Aorta (tissue), 5 donors: ENCODE measurements around the gene DOK1. TPM values are rescaled to one million over a fixed set of nuclear protein-coding genes. Genes with fewer than 3 reads are reported as not detected.

Experiments
- ATAC-seq: fragments of 200-7000 bp; cut with Tn5 transposase; one replicate; pipeline ENCODE4 v1.9.1; 2022; ENCODE audit warnings: moderate library complexity; ENCODE audit not compliant: low FRiP score
- DNase-seq, 2 donors: peaks; one replicate each; pipeline ENCODE4 v3.0.0-alpha.2; 2020
- H3K27ac ChIP-seq, 2 donors: one replicate each; pipeline ENCODE4 v1.5.1; 2013; ENCODE audit warnings: low read length in 2 of 2, mild to moderate bottlenecking in 2 of 2, moderate library complexity in 2 of 2, control low read depth in 1 of 2, inconsistent platforms in 1 of 2, low read depth in 1 of 2
- H3K27me3 ChIP-seq, 2 donors: one replicate each; pipeline ENCODE4 v1.6.1; 2013; ENCODE audit warnings: control low read depth in 1 of 2, low read length in 1 of 2, mild to moderate bottlenecking in 1 of 2, moderate library complexity in 1 of 2; ENCODE audit not compliant: insufficient read depth in 2 of 2, control insufficient read depth in 1 of 2
- H3K36me3 ChIP-seq, 2 donors: one replicate each; pipeline ENCODE4 v1.6.1; 2013; ENCODE audit warnings: control low read depth in 1 of 2, low read length in 1 of 2, mild to moderate bottlenecking in 1 of 2; ENCODE audit not compliant: insufficient read depth in 2 of 2, control insufficient read depth in 1 of 2
- H3K4me1 ChIP-seq, 2 donors: one replicate each; pipeline ENCODE4 v1.6.1; 2013; ENCODE audit warnings: low read length in 2 of 2, control low read depth in 1 of 2, mild to moderate bottlenecking in 1 of 2, moderate library complexity in 1 of 2; ENCODE audit not compliant: insufficient read depth in 2 of 2, control insufficient read depth in 1 of 2
- H3K4me3 ChIP-seq, 2 donors: one replicate each; pipeline ENCODE4 v1.5.1; 2013; ENCODE audit warnings: low read length in 2 of 2, control low read depth in 1 of 2, mild to moderate bottlenecking in 1 of 2
- H3K9me3 ChIP-seq: one replicate; pipeline ENCODE4 v1.6.1; 2013; ENCODE audit warnings: mild to moderate bottlenecking, low read length; ENCODE audit not compliant: control insufficient read depth
- WGBS, 2 donors: extraction: QIAGEN DNeasy Blood & Tissue Kit; methylation state at CpG; one replicate each; pipeline ENCODE4 v1.1.7; 2013; 5-methylcytosine and 5-hydroxymethylcytosine counted together
- intact Hi-C, 2 donors: fragments of 100-400 bp; cut with DNase I; formaldehyde crosslinking; loops; one replicate each; pipeline versions ENCODE4 v1.14.2 to v1.15.0; 2022
- polyA plus RNA-seq, 2 donors: library from polyadenylated mRNA; stranded (reverse); fragments of 200-250 nt; gene quantifications; one replicate each; pipeline ENCODE4 v1.2.3, GENCODE V29; 2013
- total RNA-seq, 2 donors: library from RNA; stranded (reverse); fragmentation: NEBNext Ultra II Directional; extraction: Animal tissue kit (Norgen Biotek cat#: 25700); gene quantifications; one replicate each; pipeline ENCODE4 v1.2.1, GENCODE V29; 2021
- donor health status: healthy with polysubstance abuse.
- donor health status: Bipolar disorder and iron deficiency.
- donor health status: DM: no; HTN: no; CAD: no.
- donor health status: DM: no; HTN: no; CAD: no.
- donor health status: DM: yes; HTN: yes; CAD: no.

The DOK1 gene
- total and polyA plus RNA-seq, 4 donors = 14.9 to 19.6 (median 17.3) TPM

GRCh38 chr2:74524005-74524404 lies 30.5 kb upstream of the DOK1 start:
- no peak for ATAC-seq
- H3K27ac ChIP-seq = no peak overlapping the region
- intact Hi-C loops = no loop called here
- H3K36me3 ChIP-seq = peaks cover 0 to 5% of the 10 kb centered on the region in 2 donors
- H3K27me3 ChIP-seq = peaks cover 0 to 3% of the 10 kb centered on the region in 2 donors
- H3K4me1 ChIP-seq = no peaks in the 10 kb centered on the region
- H3K4me3 ChIP-seq = no peak overlapping the region
- WGBS, 2 donors = 82 to 84% methylated on average over 9 of the region's 9 CpGs
- no peaks in the 10 kb centered on the region for H3K9me3 ChIP-seq
- peak in 1 of 2 donors; percentile 37 for DNase-seq

DNA sequence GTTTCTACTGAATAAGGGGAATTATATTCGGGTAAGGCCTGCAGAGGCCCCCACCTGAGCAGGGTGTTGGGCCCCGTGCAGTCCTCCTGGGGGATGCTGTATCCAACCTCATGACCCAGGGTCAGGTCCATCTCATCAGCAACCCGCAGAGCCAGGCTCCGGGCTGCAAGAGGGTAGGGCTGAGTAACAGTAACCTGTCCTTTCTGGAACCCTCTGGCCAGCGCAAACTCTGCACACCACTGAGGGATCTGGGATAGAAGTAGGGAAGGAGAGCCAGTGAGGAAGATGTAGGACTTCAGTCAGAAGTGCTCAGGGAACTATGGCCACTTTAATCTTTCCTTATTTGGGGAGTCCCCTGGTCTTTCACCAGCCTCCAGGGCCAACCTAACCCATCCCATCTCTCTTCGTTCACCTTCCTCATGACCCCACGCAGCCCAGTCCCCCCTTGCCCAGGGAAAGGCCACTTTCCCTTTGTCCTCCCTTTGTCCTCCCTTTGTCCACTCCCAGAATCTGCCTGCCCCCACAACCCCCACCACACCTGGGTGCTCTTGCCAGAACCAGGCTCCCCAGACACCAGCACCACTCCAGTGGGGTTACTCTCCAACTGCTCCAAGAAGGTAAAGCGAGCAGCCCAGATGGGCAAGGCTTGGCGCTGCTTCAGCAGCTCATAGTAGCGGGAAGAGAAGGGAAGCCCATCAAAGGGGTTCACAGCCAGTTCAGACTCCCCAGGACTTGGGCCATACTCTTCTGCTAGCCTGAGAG lies 29.4 kb upstream of the DOK1 start:
- H3K36me3 ChIP-seq = peaks cover 0 to 5% of the 10 kb centered on the region in 2 donors
- ATAC-seq = no peak
- H3K4me1 ChIP-seq = no peaks in the 10 kb centered on the region
- WGBS, 2 donors = 90% methylated on average over 10 of the region's 10 CpGs
- intact Hi-C loops = loop anchor here in 1 of 2 donors (5.0 kb wide), 1 partner anchor 57 kb away; no protein-coding TSS in a partner anchor
- no peak for DNase-seq
- no peaks in the 10 kb centered on the region for H3K27me3 ChIP-seq
- H3K4me3 ChIP-seq = no peak overlapping the region
- H3K27ac ChIP-seq = no peak overlapping the region
- H3K9me3 ChIP-seq = no peaks in the 10 kb centered on the region

- H3K27ac ChIP-seq = no peak within 1 kb of the TSS
- intact Hi-C loops = loop anchor here in 1 of 2 donors (5.0 kb wide), 1 partner anchor 56 kb away; no protein-coding TSS in a partner anchor
- DNase-seq (no peak), ATAC-seq (no peak)
- H3K4me1 ChIP-seq = no peaks in the 10 kb centered on the region
- H3K9me3 ChIP-seq = no peaks in the 10 kb centered on the region
- H3K4me3 ChIP-seq = no peak within 1 kb of the TSS
- WGBS, 2 donors = 87 to 88% methylated on average over 11 of the region's 11 CpGs
- no peaks in the 10 kb centered on the region for H3K27me3 ChIP-seq
- H3K36me3 ChIP-seq = peaks cover 0 to 5% of the 10 kb centered on the region in 2 donors
Observed at GRCh38 chr2:74525717-74526648, 28.5 kb upstream of the DOK1 start, which contains the start of gene DQX1. Gene DQX1 (minus strand): TSS chr2:74526231. CDS start chr2:74525729, 502 bp downstream.

- 97% methylated on average over 11 of the region's 11 CpGs for WGBS, 2 donors
- no peak for ATAC-seq
- DNase-seq = no peak
- Histone ChIP-seq H3K9me3 (no peaks in the 10 kb centered on the region), H3K27ac (no peak overlapping the region), H3K27me3 (no peaks in the 10 kb centered on the region), H3K4me3 (no peak overlapping the region), H3K36me3 (peaks cover 0 to 5% of the 10 kb centered on the region in 2 donors), H3K4me1 (no peaks in the 10 kb centered on the region)
- intact Hi-C loops = loop anchor here in 1 of 2 donors (5.0 kb wide), 1 partner anchor 56 kb away; no protein-coding TSS in a partner anchor
Observed at GRCh38 chr2:74526649-74527230, 27.8 kb upstream of the DOK1 start.

- 94 to 98% methylated on average over 9 of the region's 9 CpGs for WGBS, 2 donors
- DNase-seq (no peak), ATAC-seq (no peak)
- Histone ChIP-seq H3K27me3 (no peaks in the 10 kb centered on the region), H3K36me3 (peaks cover 0 to 5% of the 10 kb centered on the region in 2 donors), H3K4me3 (no peak overlapping the region), H3K4me1 (no peaks in the 10 kb centered on the region), H3K9me3 (no peaks in the 10 kb centered on the region), H3K27ac (no peak overlapping the region)
- intact Hi-C loops = loop anchor here in 1 of 2 donors (2.0 to 5.0 kb wide), 2 partner anchors 21 to 55 kb away; partner anchors contain the start of gene PCGF1
Observed at GRCh38 chr2:74527741-74528140, 26.8 kb upstream of the DOK1 start.

DNA sequence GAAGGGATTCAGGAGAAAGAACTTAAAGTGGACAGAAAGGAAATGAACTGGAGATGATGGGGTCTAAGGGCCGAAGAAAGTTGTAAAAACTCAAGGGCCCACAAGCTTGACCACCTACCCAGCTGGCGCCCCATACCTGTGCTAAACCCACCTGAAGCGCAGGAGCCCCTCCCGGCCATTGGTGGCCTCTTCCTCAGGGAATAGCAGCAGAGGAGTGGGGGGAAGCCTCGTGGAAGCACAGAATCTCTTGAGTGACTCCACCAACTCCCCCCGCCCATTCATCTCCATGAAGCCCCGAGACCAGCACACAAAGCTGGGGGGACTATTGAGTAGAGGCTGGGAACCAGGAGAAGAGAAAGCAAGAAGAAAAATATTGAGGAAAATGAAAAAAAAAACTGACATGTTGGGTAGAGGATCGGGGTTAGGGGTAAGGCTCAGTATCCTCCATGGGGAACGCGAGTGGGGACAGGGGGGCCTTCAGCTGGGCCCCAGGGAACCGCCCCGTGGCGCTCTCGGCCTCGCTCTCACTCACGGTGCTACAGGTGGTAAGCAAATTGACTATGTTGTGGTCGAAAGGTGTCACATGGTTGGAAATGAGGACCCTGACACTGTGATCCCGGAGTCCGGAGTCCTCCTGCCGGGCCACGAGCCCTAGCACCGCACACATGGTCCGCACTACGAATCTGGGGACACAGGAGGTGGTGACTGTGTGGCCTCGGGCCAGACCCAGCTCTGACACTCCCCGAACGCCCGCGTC lies 25.7 kb upstream of the DOK1 start:
- 16 to 18% methylated on average over 29 of the region's 29 CpGs for WGBS, 2 donors
- DNase-seq = no peak
- peak overlapping the region in 1 of 2 donors; percentile 14 for H3K27ac ChIP-seq
- peak; percentile 3 for ATAC-seq
- H3K27me3 ChIP-seq = no peaks in the 10 kb centered on the region
- no peaks in the 10 kb centered on the region for H3K4me1 ChIP-seq
- H3K9me3 ChIP-seq = no peaks in the 10 kb centered on the region
- intact Hi-C loops = loop anchor here in 1 of 2 donors (1.0 to 5.0 kb wide), 4 partner anchors 22 to 54 kb away; partner anchors contain the start of genes DOK1, PCGF1 and TTC31
- H3K36me3 ChIP-seq = peaks cover 0 to 5% of the 10 kb centered on the region in 2 donors
- H3K4me3 ChIP-seq = peak overlapping the region; percentile 52 to 83

- peak; percentile 98 for ATAC-seq
- DNase-seq = peak; percentile 99 to 100
- peak within 1 kb of the TSS; percentile 73 to 83 for H3K4me3 ChIP-seq
- no peaks in the 10 kb centered on the region for H3K27me3 ChIP-seq
- 0% methylated on average over 87 of the region's 87 CpGs for WGBS, 2 donors
- intact Hi-C loops = loop anchor here (1.0 to 10.0 kb wide), 5 partner anchors 23 to 55 kb away; partner anchors contain the start of genes DOK1 (in 1 of the 2), PCGF1 (in 1 of the 2) and TTC31 (in 1 of the 2)
- H3K9me3 ChIP-seq = no peaks in the 10 kb centered on the region
- H3K36me3 ChIP-seq = peaks cover 0 to 5% of the 10 kb centered on the region in 2 donors
- H3K4me1 ChIP-seq = no peaks in the 10 kb centered on the region
- peak within 1 kb of the TSS in 1 of 2 donors; percentile 14 for H3K27ac ChIP-seq
Observed at GRCh38 chr2:74529357-74530238, 24.9 kb upstream of the DOK1 start, which contains the start of the genes AUP1 and HTRA2. Gene AUP1 (minus strand): TSS chr2:74529706. CDS start chr2:74529629, 77 bp downstream. Gene HTRA2 (plus strand): TSS chr2:74529933. CDS start chr2:74530007, 74 bp downstream.
